Fibroblast of mammary gland (primary cell): ENCODE data around the gene IQGAP2.
A peak's percentile ranks its signal among the peaks of the same experiment; 100 is the strongest.
"Not testable (repeated sequence)": the region's sequence is repeated elsewhere in the genome, so short reads cannot be mapped to it uniquely, and the experiment has no call there.

ENCODE experiments used
- DNase-seq: peaks from one replicate; pipeline ENCODE4 v3.0.0-alpha.2; 2010; ENCODE audit warnings: low read depth
- H3K4me3 ChIP-seq: 2 replicates; pipeline ENCODE4 v1.5.1; 2011; ENCODE audit warnings: low read depth, mild to moderate bottlenecking, low read length, moderate library complexity; ENCODE audit not compliant: control insufficient read depth
- CTCF ChIP-seq: conservative IDR thresholded peaks from 2 replicates; pipeline ENCODE4 v1.5.1; 2011; ENCODE audit warnings: low read depth, low read length, inconsistent platforms; ENCODE audit not compliant: control insufficient read depth, insufficient read depth

Gene IQGAP2

GRCh38 chr5:76733049-76733417, 329.9 kb downstream of the IQGAP2 start:
- TF ChIP-seq CTCF, result no peak
- H3K4me3 ChIP-seq, result no peak overlapping the region
- no peak for DNase-seq

GRCh38 chr5:76735762-76736545, 332.9 kb downstream of the IQGAP2 start:
- no peak overlapping the region for H3K4me3 ChIP-seq
- no peak for TF ChIP-seq CTCF
- no peak for DNase-seq

- no peak overlapping the region for H3K4me3 ChIP-seq
- no peak for TF ChIP-seq CTCF
- DNase-seq, result no peak
Measured at GRCh38 chr5:76736679-76737556, 333.8 kb downstream of the IQGAP2 start.

GRCh38 chr5:76737846-76738245, 334.8 kb downstream of the IQGAP2 start:
- no peak overlapping the region for H3K4me3 ChIP-seq
- no peak for TF ChIP-seq CTCF
- no peak for DNase-seq

- DNase-seq, H3K4me3 ChIP-seq: not testable (repeated sequence)
Measured at GRCh38 chr5:76741506-76741905, 338.4 kb downstream of the IQGAP2 start.

GRCh38 chr5:76742583-76742982, 339.5 kb downstream of the IQGAP2 start:
- TF ChIP-seq CTCF, result no peak
- DNase-seq, result peak; percentile 80
- no peak overlapping the region for H3K4me3 ChIP-seq

- no peak for DNase-seq
- no peak overlapping the region for H3K4me3 ChIP-seq
- TF ChIP-seq CTCF, result no peak
Measured at GRCh38 chr5:76744632-76745031, 341.5 kb downstream of the IQGAP2 start.
